Gastroesophageal sphincter (tissue), 3 donors: Measurements from ENCODE around the gene HS6ST2.

Experiments
- CTCF ChIP-seq, 4 experiments: fragments of 200-600 bp in 2 of 4; fragments of 450-650 bp in 2 of 4; sonication (generic) in 1 of 4; IDR thresholded peaks; one replicate each; pipeline ENCODE4 v1.5.1; 2017 to 2019; ENCODE audit warnings: antibody characterized with exemption in 4 of 4, mild to moderate bottlenecking in 2 of 4, moderate library complexity in 2 of 4
- EP300 ChIP-seq: sonication (generic); formaldehyde crosslinking; IDR thresholded peaks from one replicate; pipeline ENCODE4 v1.6.1; 2017; ENCODE audit warnings: antibody characterized with exemption, mild to moderate bottlenecking

GRCh38 chrX:132708529-132708928 lies 249.9 kb downstream of the HS6ST2 start:
- TF ChIP-seq CTCF (IDR thresholded peaks at IDR 0.05) (no peak), EP300 (no peak)
